H1 (cell line): ENCODE results near the gene TGFBRAP1. TPM values are rescaled to one million over a fixed set of nuclear protein-coding genes. Genes with fewer than 3 reads are reported as not detected.

Source experiments
- CTCF ChIA-PET: fragments of 300-600 bp; sonication (Branson Sonifier 250); formaldehyde crosslinking; loops from one replicate; lab custom pipeline; 2021; ENCODE audit not compliant: partially characterized antibody; lab: Charles Lee
- POLR2A ChIA-PET: fragments of 300-600 bp; sonication (Branson Sonifier 250); formaldehyde crosslinking; loops from one replicate; lab custom pipeline; 2021; ENCODE audit warnings: inconsistent platforms; ENCODE audit not compliant: partially characterized antibody; lab: Charles Lee
- DNase-seq, 2 experiments: peaks; one replicate each; pipeline versions ENCODE4 v3.0.0 to v3.0.0-alpha.2; 2010 to 2022; ENCODE audit warnings: low spot score in 2 of 2, low read depth in 1 of 2, mixed read lengths in 1 of 2
- FAIRE-seq: peaks from 2 replicates; lab custom pipeline; 2011; peaks lifted over from hg19 to GRCh38; lab: Jason Lieb, UNC
- H2AFZ ChIP-seq: 2 replicates; pipeline ENCODE4 v1.8.1; 2012; ENCODE audit warnings: low read length, inconsistent platforms
- H2AK5ac ChIP-seq: 2 replicates; pipeline ENCODE4 v1.6.1; 2013; ENCODE audit warnings: low read depth, low read length
- H2BK120ac ChIP-seq: replicated peaks from 2 replicates; pipeline ENCODE3; 2013; ENCODE audit warnings: low read depth, low read length, inconsistent platforms
- H2BK12ac ChIP-seq: 2 replicates; pipeline ENCODE4 v1.6.1; 2013; ENCODE audit warnings: low read depth, low read length
- H2BK15ac ChIP-seq: 2 replicates; pipeline ENCODE4 v1.6.1; 2013; ENCODE audit warnings: low read length
- H2BK20ac ChIP-seq: 2 replicates; pipeline ENCODE4 v1.6.1; 2013; ENCODE audit warnings: low read length
- H2BK5ac ChIP-seq: 2 replicates; pipeline ENCODE4 v1.6.1; 2013; ENCODE audit warnings: low read depth, low read length
- H3K14ac ChIP-seq: 2 replicates; pipeline ENCODE4 v1.6.1; 2013; ENCODE audit warnings: inconsistent platforms; ENCODE audit not compliant: insufficient read length
- H3K18ac ChIP-seq: 2 replicates; pipeline ENCODE4 v1.6.1; 2013; ENCODE audit warnings: low read length; ENCODE audit errors: extremely low read depth
- H3K23ac ChIP-seq: 2 replicates; pipeline ENCODE4 v1.6.1; 2013; ENCODE audit warnings: inconsistent platforms; ENCODE audit not compliant: insufficient read length
- H3K23me2 ChIP-seq: 2 replicates; pipeline ENCODE4 v1.6.1; 2013; ENCODE audit warnings: low read depth, low read length
- H3K27ac ChIP-seq: 2 replicates; pipeline ENCODE4 v1.6.1; 2011; ENCODE audit warnings: low read depth, low read length, inconsistent platforms
- H3K27me3 ChIP-seq, 4 experiments: replicated peaks in 1 of 4; 1 replicate in 1 of 4; 2 replicates in 3 of 4; pipeline versions ENCODE4 v1.6.1 to v1.8.1; 2011 to 2013; ENCODE audit warnings: low read length in 3 of 4, mild to moderate bottlenecking in 3 of 4, inconsistent platforms in 2 of 4, mixed read lengths in 2 of 4, moderate library complexity in 1 of 4; ENCODE audit not compliant: control insufficient read depth in 3 of 4, insufficient read depth in 3 of 4; ENCODE audit errors: extremely low read depth in 1 of 4
- H3K36me3 ChIP-seq, 4 experiments: 2 replicates each; pipeline versions ENCODE4 v1.6.1 to v1.8.1; 2011 to 2013; ENCODE audit warnings: mild to moderate bottlenecking in 4 of 4, low read length in 3 of 4, moderate library complexity in 2 of 4, control low read depth in 1 of 4, inconsistent platforms in 1 of 4; ENCODE audit not compliant: insufficient read depth in 4 of 4, control insufficient read depth in 2 of 4
- H3K4ac ChIP-seq: replicated peaks from 2 replicates; pipeline ENCODE3; 2013; ENCODE audit warnings: low read length, low read depth, mixed read lengths, inconsistent platforms; ENCODE audit not compliant: insufficient read length
- H3K4me1 ChIP-seq, 4 experiments: replicated peaks in 1 of 4; 1 replicate in 1 of 4; 2 replicates in 3 of 4; pipeline versions ENCODE4 v1.6.1 to v1.8.1; 2011 to 2013; ENCODE audit warnings: low read length in 3 of 4, inconsistent platforms in 2 of 4, mixed read lengths in 1 of 4; ENCODE audit not compliant: insufficient read depth in 4 of 4, control insufficient read depth in 3 of 4
- H3K4me2 ChIP-seq, 2 experiments: 2 replicates each; pipeline versions ENCODE4 v1.6.1 to v1.8.1; 2011 to 2013; ENCODE audit warnings: low read depth in 2 of 2, low read length in 2 of 2, control low read depth in 1 of 2, inconsistent platforms in 1 of 2, mild to moderate bottlenecking in 1 of 2; ENCODE audit not compliant: insufficient read depth in 1 of 2
- H3K4me3 ChIP-seq, 4 experiments: fragments of 200-600, 300-600 bp in 1 of 4; sonication (generic), shearing (Covaris generic), sonication (Bioruptor Twin) in 1 of 4; 2 replicates each; pipeline versions ENCODE4 v1.5.1 to v1.8.1; 2011 to 2016; ENCODE audit warnings: low read length in 4 of 4, low read depth in 3 of 4, control low read depth in 2 of 4, inconsistent platforms in 2 of 4, mild to moderate bottlenecking in 2 of 4, mixed read lengths in 1 of 4, moderate library complexity in 1 of 4; ENCODE audit not compliant: insufficient read depth in 2 of 4; ENCODE audit errors: extremely low read depth in 1 of 4
- H3K56ac ChIP-seq: replicated peaks from 2 replicates; pipeline ENCODE3; 2013; ENCODE audit warnings: low read depth, mild to moderate bottlenecking, mixed read lengths, low read length, inconsistent platforms; ENCODE audit not compliant: insufficient read length
- H3K79me1 ChIP-seq: 2 replicates; pipeline ENCODE4 v1.6.1; 2013; ENCODE audit warnings: low read depth, low read length, control low read depth
- H3K79me2 ChIP-seq, 2 experiments: 2 replicates each; pipeline versions ENCODE4 v1.6.1 to v1.8.1; 2012 to 2013; ENCODE audit warnings: low read length in 2 of 2, mild to moderate bottlenecking in 2 of 2, inconsistent platforms in 1 of 2; ENCODE audit not compliant: insufficient read depth in 2 of 2, control insufficient read depth in 1 of 2
- H3K9ac ChIP-seq, 4 experiments: replicated peaks in 1 of 4; 1 replicate in 1 of 4; 2 replicates in 3 of 4; pipeline versions ENCODE4 v1.6.1 to v1.8.1; 2011 to 2013; ENCODE audit warnings: low read depth in 3 of 4, low read length in 3 of 4, control low read depth in 2 of 4, mild to moderate bottlenecking in 2 of 4, moderate library complexity in 2 of 4, inconsistent platforms in 1 of 4; ENCODE audit errors: extremely low read depth in 1 of 4
- H3K9me3 ChIP-seq, 2 experiments: 2 replicates each; pipeline versions ENCODE4 v1.6.1 to v1.8.1; 2012 to 2013; ENCODE audit warnings: mild to moderate bottlenecking in 2 of 2, moderate library complexity in 2 of 2, control low read depth in 1 of 2, inconsistent platforms in 1 of 2, low read depth in 1 of 2, low read length in 1 of 2, mixed read lengths in 1 of 2; ENCODE audit not compliant: insufficient read depth in 2 of 2
- H4K20me1 ChIP-seq, 2 experiments: replicated peaks in 1 of 2; 2 replicates each; pipeline versions ENCODE3 to v1.8.1; 2011 to 2013; ENCODE audit warnings: inconsistent platforms in 2 of 2, low read length in 2 of 2, mild to moderate bottlenecking in 1 of 2; ENCODE audit not compliant: insufficient read depth in 2 of 2, control insufficient read depth in 1 of 2
- H4K5ac ChIP-seq: 2 replicates; pipeline ENCODE4 v1.6.1; 2013; ENCODE audit warnings: low read length, low read depth, mixed read lengths, inconsistent platforms; ENCODE audit not compliant: insufficient read length
- H4K8ac ChIP-seq: 2 replicates; pipeline ENCODE4 v1.8.0; 2013; ENCODE audit warnings: mild to moderate bottlenecking, moderate library complexity, low read length, inconsistent platforms; ENCODE audit not compliant: insufficient read depth; ENCODE audit errors: extremely low read depth
- H4K91ac ChIP-seq: replicated peaks from 2 replicates; pipeline ENCODE3; 2013; ENCODE audit warnings: low read length, mixed read lengths, inconsistent platforms; ENCODE audit not compliant: insufficient read length
- CBX5 ChIP-seq: fragments of 300-800, 300-1000 bp; sonication (generic); IDR thresholded peaks from 2 replicates; pipeline ENCODE4 v1.7.1; 2016; ENCODE audit warnings: antibody characterized with exemption, low read length, low read depth
- SIRT6 ChIP-seq: IDR thresholded peaks from one replicate; pipeline ENCODE4 v1.7.1; 2012; ENCODE audit warnings: low read length, inconsistent platforms
- YY1 ChIP-seq: IDR thresholded peaks from 2 replicates; pipeline ENCODE4 v1.6.1; 2011; ENCODE audit warnings: low read depth, mild to moderate bottlenecking, low read length
- ZNF274 ChIP-seq: IDR thresholded peaks from 2 replicates; pipeline ENCODE4 v1.7.0; 2012; ENCODE audit warnings: low read length, borderline replicate concordance; ENCODE audit errors: extremely low read depth
- WGBS, 2 experiments: shearing (Covaris generic) in 1 of 2; methylation state at CpG; one replicate each; pipeline versions ENCODE4 v1.1.6 to v1.1.7; 2013 to 2015; ENCODE audit warnings: low lambda C conversion rate in 2 of 2, mixed read lengths in 2 of 2, inconsistent platforms in 1 of 2, low coverage in 1 of 2, missing lambda C conversion rate in 1 of 2; ENCODE audit not compliant: insufficient replicate concordance in 2 of 2, insufficient coverage in 1 of 2, insufficient read length in 1 of 2; ENCODE audit errors: extremely low coverage in 1 of 2, missing lambda C conversion rate in 1 of 2; 5-methylcytosine and 5-hydroxymethylcytosine counted together
- polyA plus RNA-seq, 7 experiments: library from polyadenylated mRNA; depleted of rRNA in 3 of 7; stranded (reverse) in 5 of 7; unstranded in 2 of 7; fragments of >200 nt in 5 of 7; fragments of 200-250 nt in 2 of 7; gene quantifications; 1 replicate in 5 of 7; 2 replicates in 1 of 7; 4 replicates in 1 of 7; pipeline versions ENCODE4 v1.2.1 to v1.2.3, GENCODE V29; 2011 to 2013; ENCODE audit warnings: missing spikeins in 2 of 7, mixed read lengths in 2 of 7
- total RNA-seq: library from RNA; stranded (reverse); fragmentation: NEBNext Ultra II Directional; extraction: Animal tissue kit (Norgen Biotek cat#: 25700); gene quantifications from 2 replicates; pipeline ENCODE4 v1.2.1, GENCODE V29; 2021

The TGFBRAP1 gene
- total and polyA plus RNA-seq, 2 of the 8 experiments (the other 6 are each of a cell fraction or from before 2014, with no cell fraction given): 11.2 to 20.2 TPM

- H4K20me1 ChIP-seq: peaks cover 2 to 6% of the 10 kb centered on the region in 2 experiments
- H2BK5ac ChIP-seq: no peak overlapping the region
- CTCF ChIA-PET: interaction anchor here (1.0 to 3.8 kb wide), 5 partner anchors 14 to 228 kb away, joined by 4 to 26 read pairs (median 17); no protein-coding TSS in a partner anchor
- H3K14ac ChIP-seq: no peak overlapping the region
- H3K9ac ChIP-seq: no peak overlapping the region
- H2BK12ac ChIP-seq: no peak overlapping the region
- 94% methylated on average over 7 of the region's 7 CpGs; no CpG with 5 or more reads in 1 of the 2 experiments for WGBS, 2 experiments
- no peak overlapping the region for H3K18ac ChIP-seq
- H3K9me3 ChIP-seq: no peaks in the 10 kb centered on the region
- no peaks in the 10 kb centered on the region for H3K27me3 ChIP-seq
- H4K8ac ChIP-seq: no peak overlapping the region; the same call in 1 of the 2 replicates
- H3K4me2 ChIP-seq: no peak overlapping the region
- no peaks in the 10 kb centered on the region for H3K4me1 ChIP-seq
- no peak overlapping the region for H2AK5ac ChIP-seq
- TF ChIP-seq YY1 (no peak), SIRT6 (no peak), CBX5 (no peak), ZNF274 (no peak)
- H3K56ac ChIP-seq: no peak overlapping the region
- no peak overlapping the region for H4K5ac ChIP-seq
- H2BK20ac ChIP-seq: no peak overlapping the region
- H3K79me2 ChIP-seq: peaks cover 0 to 3% of the 10 kb centered on the region in 2 experiments; a peak in 2 of 4 replicates
- DNase-seq (no peak), FAIRE-seq (no peak)
- H3K23me2 ChIP-seq: no peaks in the 10 kb centered on the region
- no peak overlapping the region for H2BK120ac ChIP-seq
- POLR2A ChIA-PET: no interaction called here
- H3K23ac ChIP-seq: no peak overlapping the region
- H2AFZ ChIP-seq: no peak overlapping the region
- no peak overlapping the region for H4K91ac ChIP-seq
- H3K27ac ChIP-seq: no peak overlapping the region
- no peak overlapping the region for H2BK15ac ChIP-seq
- no peak overlapping the region for H3K4ac ChIP-seq
- no peaks in the 10 kb centered on the region; the same call in 1 of the 2 replicates for H3K79me1 ChIP-seq
- no peak overlapping the region for H3K4me3 ChIP-seq
- peaks cover 0 to 17% (median 8%) of the 10 kb centered on the region in 4 experiments; a peak in 6 of 8 replicates for H3K36me3 ChIP-seq
Measured at GRCh38 chr2:105296017-105296611, 33.4 kb downstream of the TGFBRAP1 start.
